GM19452 (cell line): Measurements from ENCODE around the gene NFIA.

Source experiments
- ATAC-seq: cut with Tn5 transposase; IDR thresholded peaks from one replicate; pipeline ENCODE4 v1.9.1; 2021; ENCODE audit not compliant: unreplicated experiment

Gene NFIA

DNA sequence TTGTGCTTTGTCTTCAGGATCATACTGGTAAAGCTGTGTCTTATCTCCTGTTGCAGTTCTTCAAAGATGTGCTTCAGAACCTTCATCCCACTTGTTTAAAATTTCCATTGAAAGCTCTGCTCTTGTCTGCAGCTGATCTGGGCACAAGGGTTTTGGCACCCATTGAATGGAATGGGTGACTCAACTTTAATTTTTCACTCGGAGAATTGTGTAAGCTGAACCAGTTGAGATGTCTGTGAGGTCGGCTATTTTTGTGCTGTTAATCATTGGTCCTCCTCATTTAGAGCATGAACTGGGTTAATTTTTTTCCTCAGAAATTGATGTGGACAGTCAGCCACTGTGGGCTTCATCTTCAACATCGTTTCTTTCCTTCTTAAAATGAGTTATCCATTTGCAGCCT, 390.5 kb downstream of the NFIA start:
- no peak for ATAC-seq

- no peak for ATAC-seq
Measured at GRCh38 chr1:61474269-61474817, 392.0 kb downstream of the NFIA start.

DNA sequence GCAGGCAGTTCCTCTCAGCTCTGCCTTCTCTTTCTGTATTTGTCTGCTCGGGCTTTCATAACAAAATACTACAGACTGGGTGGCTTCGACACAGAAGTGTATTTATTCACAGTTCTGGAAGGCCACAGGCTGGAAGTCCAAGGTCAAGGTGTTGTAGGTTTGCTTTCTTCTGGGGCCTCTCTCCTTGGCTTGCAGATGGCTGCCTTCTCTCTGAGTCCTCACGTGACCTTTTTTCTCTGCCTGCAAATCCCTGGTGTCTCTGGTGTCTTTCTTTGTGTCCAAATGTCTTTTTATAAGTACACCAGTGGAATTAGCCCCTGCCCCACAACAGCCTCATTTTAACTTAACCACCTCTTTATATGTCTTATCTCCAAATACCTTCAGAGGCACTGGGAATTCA, 392.6 kb downstream of the NFIA start:
- ATAC-seq: no peak

DNA sequence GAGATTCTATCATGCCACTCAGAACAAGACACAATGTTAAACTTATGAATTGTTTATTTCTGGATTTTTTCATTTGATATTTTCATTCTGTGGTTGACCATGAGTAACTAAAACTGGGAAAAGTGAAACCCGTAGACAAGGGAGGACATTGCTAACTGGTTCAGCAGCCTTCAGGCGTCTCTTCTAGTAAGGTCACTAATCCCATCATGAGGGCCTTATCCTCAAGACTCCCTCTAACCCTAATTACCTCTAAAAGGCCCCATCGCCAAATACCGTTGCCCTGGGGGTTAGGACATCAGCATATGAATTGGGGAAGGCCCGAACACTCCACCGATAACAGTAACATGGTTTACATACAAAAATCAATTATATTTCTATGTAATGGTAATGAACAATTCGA, 394.9 kb downstream of the NFIA start:
- no peak for ATAC-seq

- no peak for ATAC-seq
Measured at GRCh38 chr1:61480273-61480935, 398.0 kb downstream of the NFIA start.

DNA sequence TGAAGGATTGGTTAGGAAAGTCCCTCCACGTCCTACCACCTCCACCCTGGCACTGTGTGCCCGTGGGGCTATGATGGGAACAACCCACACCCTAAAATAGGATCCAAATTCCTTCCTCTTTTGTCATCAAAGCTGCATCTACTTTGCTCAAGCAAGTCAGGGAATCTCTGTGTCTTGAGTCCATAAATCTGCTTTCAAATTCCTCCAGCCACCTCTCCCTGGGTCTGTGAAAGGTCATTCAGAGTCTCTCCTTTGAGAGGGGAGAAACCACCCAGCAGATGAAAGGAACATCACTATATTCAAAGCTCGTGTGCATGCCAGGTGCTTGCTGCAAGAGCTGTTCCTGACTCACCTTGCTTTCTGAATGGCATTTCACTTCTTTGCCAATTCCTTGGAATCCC, 399.0 kb downstream of the NFIA start:
- no peak for ATAC-seq

- no peak for ATAC-seq
Measured at GRCh38 chr1:61482170-61482734, 399.9 kb downstream of the NFIA start.

DNA sequence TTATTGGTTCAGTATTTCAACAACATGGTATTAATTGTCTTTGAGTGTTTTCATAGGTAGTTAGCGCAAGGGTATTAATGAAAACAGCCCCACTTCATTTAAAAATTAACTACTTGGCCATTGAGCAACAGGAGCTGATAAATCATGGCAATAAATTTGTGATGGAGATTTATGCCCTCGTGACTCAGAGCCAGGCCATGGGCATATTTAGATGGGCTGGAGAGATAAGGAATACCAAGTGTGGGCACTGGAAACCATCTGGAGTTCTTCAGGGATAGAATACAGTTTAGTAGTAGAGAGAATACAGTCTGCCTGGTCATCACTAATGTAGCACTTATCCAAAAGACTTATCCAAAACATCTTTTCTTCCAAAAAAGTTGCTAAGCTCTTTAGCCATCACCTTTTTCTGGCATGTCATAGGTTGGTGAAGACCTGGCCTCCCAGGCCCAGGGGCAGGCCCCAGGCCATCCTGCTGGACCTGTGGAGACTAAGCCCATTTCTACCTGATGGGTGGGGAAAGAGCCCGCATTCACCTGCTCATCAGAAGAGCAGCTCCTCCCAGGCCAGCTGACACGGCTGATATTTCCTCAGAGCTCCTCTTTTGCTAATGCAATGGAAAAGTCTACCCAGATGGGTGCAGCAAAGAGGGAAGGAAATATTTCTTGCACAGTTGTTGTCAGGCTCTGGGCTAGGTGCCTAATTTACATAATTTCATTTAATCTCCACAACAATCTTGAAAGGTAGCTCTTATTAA, 404.6 kb downstream of the NFIA start:
- ATAC-seq: no peak

GRCh38 chr1:61487801-61488200, 405.4 kb downstream of the NFIA start:
- no peak for ATAC-seq

DNA sequence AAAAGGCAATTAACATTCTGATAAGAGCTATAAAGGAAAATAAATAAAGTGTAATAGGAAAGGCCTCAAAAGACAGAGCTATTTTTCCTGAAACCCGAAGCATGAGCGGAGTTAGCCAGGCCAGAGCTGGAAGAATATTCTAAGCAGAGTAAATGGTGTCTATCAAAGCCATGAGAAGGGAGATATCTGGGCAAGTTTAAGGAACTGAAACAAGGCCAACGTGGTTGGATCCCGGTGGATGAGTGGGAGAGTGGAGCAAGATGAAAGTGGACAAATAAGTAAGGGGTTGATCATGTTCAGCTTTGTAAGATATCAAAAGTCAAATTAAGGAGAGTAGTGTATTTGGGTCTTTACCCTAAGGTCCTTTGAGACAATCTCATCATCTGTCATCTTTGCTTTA, 408.6 kb downstream of the NFIA start:
- ATAC-seq: no peak

DNA sequence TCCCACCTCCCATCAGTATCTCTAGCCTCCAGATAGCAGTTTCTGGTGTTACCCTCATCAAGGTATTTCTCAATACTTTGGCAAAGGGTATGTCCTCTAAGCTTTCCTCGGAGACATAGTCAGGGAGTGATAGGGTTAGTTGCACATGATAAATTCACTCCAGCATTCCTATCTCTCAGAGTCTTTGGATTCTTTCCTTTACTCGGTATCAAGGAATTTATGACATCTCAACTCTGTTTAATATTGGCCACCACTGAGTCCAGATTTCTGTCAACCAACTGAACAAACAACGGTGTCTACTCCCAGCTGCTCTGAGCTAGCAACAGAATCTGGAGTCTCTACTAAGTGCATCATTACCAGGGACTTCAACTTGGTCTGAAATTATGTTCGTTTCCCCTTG, 409.1 kb downstream of the NFIA start:
- ATAC-seq: no peak

- no peak for ATAC-seq
Measured at GRCh38 chr1:61494000-61494399, 411.6 kb downstream of the NFIA start.

DNA sequence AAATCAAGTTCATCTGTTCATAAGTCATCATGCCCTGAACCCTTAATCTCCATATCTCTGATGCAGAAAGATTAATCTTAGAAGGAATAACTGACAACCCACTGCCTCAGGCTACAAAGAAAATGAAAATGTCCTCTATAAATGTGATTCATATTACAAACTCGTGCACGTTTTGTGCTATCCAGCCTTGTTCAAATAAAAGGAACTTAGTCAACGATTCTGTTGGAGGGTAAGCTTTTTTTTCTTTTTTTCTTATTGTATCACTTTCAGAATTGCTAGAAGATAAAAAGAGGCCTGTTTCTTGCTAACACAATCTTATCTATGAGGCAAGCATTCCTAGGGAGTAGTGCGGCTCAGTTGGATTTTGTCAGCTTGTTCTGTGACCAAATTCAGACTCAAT, 414.1 kb downstream of the NFIA start:
- ATAC-seq: no peak

GRCh38 chr1:61497013-61497412, 414.7 kb downstream of the NFIA start:
- ATAC-seq: no peak

GRCh38 chr1:61498342-61498741, 416.0 kb downstream of the NFIA start:
- ATAC-seq: no peak

DNA sequence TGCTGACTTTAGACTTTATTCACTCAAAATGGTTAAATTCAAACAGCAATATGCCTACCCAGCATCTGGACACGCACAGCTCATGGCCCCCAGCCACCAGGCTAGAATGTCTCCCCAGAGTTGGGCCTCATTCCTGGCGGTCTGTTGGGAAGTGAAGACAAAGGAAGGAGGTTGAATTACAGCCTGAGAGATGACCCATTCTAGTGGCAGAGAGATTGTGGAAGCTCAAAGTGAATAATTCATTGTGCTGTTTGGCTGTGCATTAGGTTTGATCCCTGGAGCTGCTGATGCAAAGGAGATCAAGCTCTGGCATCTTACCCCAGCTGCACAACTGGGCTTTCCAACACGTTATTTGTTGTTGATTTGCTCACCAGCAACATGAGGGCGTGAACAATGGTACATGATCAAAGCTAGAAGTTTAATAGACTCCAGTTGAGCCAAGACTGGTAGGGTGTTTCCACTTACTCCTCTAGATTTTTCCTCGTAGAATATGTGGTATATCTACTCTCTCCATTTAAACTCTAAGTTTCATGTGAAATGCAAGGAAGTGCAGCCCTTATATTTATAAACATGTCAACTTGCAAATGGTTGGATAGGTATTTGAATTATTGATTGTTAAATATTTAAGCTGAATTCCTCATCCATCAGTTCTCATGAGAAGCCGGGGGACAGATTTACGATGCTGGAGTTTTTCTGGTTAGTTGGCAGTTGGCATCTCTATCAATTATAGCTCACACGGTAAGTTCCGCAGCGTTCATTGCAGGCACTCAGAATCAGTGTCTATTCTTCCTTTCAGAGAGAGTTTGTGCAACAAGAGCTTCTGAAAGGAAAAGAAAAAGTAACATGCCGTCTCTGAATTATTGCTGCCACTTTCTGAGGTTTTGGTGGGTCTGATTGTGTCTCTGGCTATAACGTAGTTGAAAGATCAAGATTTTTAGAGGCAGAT, 419.9 kb downstream of the NFIA start:
- no peak for ATAC-seq

DNA sequence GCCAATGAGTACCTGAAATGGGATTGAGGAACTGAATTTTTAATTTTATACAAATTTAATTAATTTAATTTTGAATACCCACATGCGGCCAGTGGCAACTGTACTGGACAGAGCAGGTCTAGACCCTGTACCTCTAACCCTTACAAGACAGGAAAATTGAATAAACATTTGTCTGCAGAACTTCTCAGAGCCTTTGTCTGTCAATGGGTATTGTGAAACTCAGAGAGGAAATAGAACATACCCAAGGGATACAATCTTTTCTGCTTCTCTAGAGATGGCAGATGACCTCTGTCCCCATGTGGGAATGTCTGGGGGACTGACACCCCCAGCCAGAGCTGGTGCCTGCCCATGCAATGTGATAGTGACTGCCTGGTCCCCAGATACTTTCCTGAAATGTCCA, 421.9 kb downstream of the NFIA start:
- no peak for ATAC-seq

DNA sequence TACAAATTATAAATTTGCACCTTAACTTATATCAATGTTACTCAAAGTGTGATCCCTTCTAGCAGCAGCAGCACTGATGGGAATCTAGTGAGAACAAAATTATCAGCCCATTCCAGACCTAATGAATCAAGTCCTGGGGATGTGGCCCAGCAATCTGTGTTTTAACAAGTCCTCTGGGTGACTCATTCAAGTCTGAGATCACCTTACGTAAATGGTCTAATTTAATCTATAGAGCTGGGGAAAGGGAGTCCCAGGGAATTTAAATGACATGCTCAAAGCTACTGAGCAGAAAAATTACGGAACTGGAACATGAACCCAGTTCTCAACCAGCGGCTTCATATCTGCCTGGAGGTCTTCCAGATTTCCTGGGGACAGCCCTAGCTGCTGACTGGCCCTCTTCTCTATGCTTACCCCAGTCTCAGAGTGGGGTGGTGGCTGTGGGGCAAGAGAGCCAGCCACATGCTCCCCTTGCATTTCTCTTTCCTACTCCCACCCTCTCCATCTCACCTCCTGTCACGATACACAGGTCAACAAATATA, 422.6 kb downstream of the NFIA start:
- ATAC-seq: no peak

DNA sequence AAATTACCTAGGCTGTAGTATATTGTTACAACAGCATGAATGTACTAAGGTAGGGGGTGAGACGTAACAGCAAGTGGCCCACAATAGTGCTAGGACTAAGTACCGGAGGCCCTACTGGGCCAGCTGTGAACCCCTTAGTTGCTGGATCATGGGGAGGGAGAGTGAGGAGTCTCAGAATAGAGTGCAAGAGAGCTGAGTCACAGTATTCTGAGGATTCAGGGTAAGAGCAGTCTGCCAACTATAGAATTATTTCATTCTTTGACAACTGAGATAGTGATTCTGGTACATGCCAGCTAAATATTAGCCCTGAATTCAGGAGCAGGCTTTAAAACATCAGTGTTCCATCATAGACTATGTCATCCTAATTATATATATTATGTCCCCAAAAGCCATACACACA, 423.9 kb downstream of the NFIA start:
- ATAC-seq: no peak

DNA sequence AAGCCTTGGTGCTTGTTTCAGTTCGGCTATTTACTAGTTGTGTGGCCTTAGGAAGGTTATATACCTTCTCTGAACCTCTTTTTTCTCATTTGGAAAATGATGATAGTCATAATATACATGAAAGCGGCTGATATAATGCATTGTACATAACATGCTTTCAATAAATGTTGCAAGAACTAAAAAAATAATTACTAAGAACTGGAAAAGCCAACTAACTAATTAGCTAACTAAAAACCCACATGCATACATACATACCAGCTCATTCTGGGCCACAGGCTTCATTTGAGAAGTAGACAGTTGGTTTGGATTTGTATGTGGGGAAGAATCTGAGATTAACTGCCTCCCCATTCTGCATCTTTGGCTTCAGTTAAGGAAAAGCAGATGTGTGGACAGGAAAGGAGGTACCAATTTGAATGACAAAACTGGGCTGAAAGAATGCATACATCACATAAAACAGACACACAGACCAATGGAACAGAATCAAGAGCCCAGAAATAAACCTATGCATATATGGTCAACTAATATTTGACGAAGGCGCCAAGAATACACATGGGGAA, 424.7 kb downstream of the NFIA start:
- no peak for ATAC-seq
